GM18861 (cell line): ENCODE data around the gene DES.

Experiments
- ATAC-seq: cut with Tn5 transposase; IDR thresholded peaks from one replicate; pipeline ENCODE4 v1.9.1; 2021; ENCODE audit not compliant: unreplicated experiment

The DES gene

DNA sequence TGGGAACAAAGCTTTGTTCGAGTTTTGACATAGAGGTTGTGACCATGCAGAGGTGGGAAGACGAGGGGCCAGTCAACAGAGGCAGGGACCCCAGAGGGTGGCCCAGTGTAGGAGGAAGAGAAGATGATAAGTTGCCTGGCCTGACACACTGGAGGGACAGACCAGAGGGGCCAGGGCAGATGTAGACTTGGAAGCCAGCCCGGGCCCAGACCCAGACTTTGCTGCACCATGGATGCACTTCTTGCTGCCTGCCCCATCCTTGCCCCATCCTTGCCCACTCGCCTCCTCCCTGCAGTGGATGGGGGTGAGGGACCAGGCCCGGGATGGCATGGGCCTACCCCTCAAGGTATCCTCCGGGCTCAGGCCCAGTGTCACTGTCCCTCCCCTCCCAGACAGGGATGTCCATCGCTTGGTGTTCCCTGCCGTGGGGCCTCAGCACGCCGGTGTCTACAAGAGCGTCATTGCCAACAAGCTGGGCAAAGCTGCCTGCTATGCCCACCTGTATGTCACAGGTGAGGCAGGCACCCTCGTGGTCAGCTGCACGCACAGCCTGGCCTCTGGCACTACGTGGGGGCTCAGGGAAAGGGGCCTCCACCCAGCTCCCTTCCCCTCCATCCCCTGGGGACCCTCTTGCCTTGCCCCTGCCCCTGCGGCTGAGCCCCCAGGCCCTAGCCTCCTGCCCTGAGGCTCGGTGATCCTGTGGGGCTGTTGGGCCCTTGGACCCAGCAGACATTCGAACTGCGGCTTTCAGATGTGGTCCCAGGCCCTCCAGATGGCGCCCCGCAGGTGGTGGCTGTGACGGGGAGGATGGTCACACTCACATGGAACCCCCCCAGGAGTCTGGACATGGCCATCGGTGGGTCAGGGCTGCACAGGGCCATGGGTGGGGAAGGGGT is 53.5 kb downstream of the DES start:
- ATAC-seq, result no peak

DNA sequence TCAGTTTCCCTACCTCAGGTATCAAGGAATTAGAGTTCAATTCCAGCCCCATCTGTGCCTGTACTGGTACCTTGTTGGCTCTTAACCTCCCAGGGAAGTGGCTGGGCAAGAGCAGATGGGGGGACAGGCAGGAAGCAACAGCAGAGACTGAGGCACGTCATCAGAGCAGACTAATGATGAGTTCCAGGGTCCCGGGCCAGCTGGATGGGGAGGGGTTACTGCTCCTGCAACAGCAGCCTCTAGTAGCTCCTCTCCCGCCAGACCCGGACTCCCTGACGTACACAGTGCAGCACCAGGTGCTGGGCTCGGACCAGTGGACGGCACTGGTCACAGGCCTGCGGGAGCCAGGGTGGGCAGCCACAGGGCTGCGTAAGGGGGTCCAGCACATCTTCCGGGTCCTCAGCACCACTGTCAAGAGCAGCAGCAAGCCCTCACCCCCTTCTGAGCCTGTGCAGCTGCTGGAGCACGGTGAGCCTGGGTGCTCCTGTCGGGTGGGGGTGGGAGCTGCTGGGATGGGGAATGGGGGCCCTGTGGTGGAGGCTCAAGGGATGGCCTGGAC is 54.5 kb downstream of the DES start:
- no peak for ATAC-seq

DNA sequence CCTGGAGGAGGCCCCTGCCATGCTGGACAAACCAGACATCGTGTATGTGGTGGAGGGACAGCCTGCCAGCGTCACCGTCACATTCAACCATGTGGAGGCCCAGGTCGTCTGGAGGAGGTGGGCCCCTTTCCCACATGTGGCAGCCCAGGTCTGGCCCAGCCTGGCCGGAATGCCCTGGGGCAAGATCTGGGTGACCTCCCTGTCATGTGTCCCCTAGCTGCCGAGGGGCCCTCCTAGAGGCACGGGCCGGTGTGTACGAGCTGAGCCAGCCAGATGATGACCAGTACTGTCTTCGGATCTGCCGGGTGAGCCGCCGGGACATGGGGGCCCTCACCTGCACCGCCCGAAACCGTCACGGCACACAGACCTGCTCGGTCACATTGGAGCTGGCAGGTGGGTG is 55.3 kb downstream of the DES start:
- ATAC-seq, result no peak

DNA sequence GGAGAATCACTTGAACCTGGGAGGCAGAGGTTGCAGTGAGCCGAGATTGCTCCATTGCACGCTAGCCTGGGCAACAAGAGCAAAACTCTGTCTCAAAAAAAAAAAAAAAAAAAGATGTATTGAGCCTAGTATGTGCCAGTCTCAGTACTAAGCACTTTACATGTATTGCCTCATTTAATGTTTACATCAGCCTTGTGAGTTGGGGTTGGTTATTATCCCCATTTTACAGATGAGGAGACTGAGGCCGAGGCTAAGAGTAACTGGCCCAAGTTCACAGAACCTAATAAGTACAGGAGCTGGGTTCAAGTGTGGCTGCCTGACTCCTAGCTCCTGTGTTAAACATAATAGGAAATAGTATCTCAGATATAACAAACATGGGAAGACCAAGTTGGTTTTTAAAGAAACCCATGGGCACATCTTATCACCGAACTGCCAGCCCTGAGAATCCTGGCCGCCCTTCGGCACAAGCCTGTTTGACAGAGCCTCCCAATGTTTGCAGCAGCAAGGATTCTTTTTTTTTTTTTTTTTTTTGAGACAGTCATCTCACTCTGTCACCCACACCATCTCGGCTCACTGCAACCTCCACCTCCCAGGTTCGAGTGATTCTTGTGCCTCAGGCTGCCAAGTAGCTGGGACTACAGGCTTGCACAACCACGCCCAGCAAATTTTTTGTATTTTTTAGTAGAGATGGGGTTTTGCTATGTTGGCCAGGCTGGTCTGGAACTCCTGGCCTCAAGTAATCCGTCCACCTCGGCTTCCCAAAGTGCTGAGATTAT is 56.3 kb downstream of the DES start:
- no peak for ATAC-seq

DNA sequence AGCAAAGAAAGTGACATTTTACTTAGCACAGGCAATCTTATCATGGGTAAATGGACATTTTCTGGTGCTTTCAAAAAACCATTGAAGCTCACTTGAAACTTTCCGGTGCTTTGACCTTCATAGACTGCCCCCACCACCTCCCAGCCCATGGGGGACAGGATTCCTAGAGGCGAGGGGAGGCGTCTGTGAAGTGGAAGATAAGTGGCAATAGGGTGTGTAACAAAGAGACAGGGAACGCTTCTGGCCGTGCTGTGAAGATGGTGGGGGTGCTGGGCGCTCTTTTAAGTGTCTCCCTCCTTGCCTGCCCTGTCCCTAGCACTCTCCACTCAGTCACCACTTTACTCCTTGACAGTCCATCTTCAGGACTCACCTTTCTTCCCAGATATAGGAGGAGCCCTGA is 57.1 kb downstream of the DES start:
- ATAC-seq, result no peak

DNA sequence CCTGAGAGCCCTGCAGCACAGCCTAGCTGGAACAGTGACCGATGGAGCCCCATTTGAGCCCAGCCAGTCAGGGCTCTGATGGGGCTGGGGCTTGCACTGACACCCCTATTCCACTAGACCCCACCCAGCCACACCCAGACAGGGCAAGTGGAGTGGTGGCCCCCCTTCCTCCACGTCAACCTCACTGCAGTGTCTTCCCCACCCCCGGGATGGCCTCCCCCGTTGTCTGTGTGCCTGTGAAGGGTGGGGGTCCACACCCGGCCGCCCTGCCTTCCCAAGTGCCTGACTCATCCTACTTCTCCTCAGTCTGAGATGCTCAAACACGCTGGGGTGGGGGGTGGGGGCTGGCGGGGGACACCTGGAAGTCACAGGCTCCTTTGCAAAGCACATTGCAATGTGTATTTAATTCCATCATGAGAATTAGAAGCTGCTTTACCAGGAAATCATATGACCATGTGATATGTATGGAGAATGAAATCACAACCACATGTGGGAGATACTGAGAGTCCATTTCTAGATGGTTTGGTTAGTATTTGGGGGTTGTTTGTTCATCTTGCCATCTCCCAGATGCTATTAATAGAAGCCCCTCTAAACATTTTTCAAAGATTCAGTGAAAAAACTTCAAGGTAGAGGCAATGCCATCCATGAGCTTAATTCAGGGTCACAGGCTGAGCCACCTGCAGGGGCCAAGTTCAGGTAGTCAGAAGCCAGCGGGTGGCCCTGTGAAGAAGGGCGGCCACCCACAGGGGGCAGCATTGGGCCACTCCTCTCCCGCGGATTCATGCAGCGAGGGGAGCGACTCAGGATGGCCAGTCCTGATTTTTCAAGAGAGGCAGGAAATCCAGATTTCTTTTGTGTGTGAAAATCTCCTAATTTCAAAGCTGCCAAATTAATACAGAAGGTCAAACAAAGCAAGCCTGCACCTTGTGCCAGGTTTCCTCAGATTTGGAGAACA is 57.8 kb downstream of the DES start:
- ATAC-seq, result no peak
